ENCODE measurements around the gene TIMM50.

DNA sequence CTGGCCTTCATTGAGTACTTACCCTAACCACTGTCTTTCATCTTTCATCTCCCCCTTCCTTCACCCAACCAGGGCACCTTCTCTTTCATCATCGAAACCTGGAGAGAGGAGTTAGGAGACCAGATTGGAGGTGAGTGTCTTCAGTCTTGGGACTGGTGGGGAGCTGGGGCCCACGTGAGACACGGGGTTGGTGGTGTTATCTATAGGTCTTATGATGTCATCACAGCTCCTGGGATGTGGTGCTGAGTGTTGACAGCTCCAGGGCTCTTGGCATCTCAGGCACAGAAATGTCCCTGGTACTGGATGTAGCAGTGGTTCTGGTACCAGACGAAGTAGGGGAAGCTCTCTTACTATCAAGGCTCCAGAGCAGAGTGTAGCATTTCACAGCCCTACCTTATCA is 19.9 kb downstream of the TIMM50 start:
- TF ChIP-seq, protein P1, sequence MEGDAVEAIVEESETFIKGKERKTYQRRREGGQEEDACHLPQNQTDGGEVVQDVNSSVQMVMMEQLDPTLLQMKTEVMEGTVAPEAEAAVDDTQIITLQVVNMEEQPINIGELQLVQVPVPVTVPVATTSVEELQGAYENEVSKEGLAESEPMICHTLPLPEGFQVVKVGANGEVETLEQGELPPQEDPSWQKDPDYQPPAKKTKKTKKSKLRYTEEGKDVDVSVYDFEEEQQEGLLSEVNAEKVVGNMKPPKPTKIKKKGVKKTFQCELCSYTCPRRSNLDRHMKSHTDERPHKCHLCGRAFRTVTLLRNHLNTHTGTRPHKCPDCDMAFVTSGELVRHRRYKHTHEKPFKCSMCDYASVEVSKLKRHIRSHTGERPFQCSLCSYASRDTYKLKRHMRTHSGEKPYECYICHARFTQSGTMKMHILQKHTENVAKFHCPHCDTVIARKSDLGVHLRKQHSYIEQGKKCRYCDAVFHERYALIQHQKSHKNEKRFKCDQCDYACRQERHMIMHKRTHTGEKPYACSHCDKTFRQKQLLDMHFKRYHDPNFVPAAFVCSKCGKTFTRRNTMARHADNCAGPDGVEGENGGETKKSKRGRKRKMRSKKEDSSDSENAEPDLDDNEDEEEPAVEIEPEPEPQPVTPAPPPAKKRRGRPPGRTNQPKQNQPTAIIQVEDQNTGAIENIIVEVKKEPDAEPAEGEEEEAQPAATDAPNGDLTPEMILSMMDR (IDR thresholded peaks at IDR 0.05), result no peak
- no peak for TF ChIP-seq POLR2A (IDR thresholded peaks at IDR 0.05)

All from Peyer's patch (tissue), 4 donors.